K562 (cell line): ENCODE measurements around the gene WDR35. TPM values are rescaled to one million over a fixed set of nuclear protein-coding genes. Genes with fewer than 3 reads are reported as not detected.
A peak's percentile ranks its signal among the peaks of the same experiment; 100 is the strongest.

ENCODE experiments used
- CREB1 ChIP-seq, 2 experiments: sonication (generic) in 1 of 2; formaldehyde crosslinking in 1 of 2; IDR thresholded peaks; 2 replicates each; pipeline versions ENCODE4 v1.6.1 to v1.8.0; 2012 to 2022; ENCODE audit warnings: inconsistent platforms in 1 of 2, mild to moderate bottlenecking in 1 of 2, missing genetic modification reagents in 1 of 2, moderate library complexity in 1 of 2
- IRF2 ChIP-seq: sonication (generic); formaldehyde crosslinking; IDR thresholded peaks from 2 replicates; pipeline ENCODE4 v1.8.1; 2022; ENCODE audit warnings: mild to moderate bottlenecking, missing genetic modification reagents
- KDM4B ChIP-seq, 2 experiments: fragments of 450-650 bp in 1 of 2; sonication (generic) in 1 of 2; IDR thresholded peaks; 2 replicates each; pipeline ENCODE4 v1.6.1; 2016 to 2017; ENCODE audit warnings: borderline replicate concordance in 2 of 2, antibody characterized with exemption in 1 of 2, low read depth in 1 of 2, mild to moderate bottlenecking in 1 of 2
- MTF1 ChIP-seq: fragments of 250-450 bp; sonication (Bioruptor Pico); IDR thresholded peaks from 2 replicates; pipeline ENCODE4 v1.9.0; 2021; ENCODE audit warnings: moderate library complexity, mild to moderate bottlenecking, inconsistent platforms, borderline replicate concordance
- NFXL1 ChIP-seq: fragments of 450-650 bp; formaldehyde crosslinking; IDR thresholded peaks from 2 replicates; pipeline ENCODE4 v1.4.0; 2021; ENCODE audit warnings: mild to moderate bottlenecking
- SETDB1 ChIP-seq: IDR thresholded peaks from one replicate; pipeline ENCODE4 v1.6.1; 2012; ENCODE audit warnings: low read length, control low read depth, inconsistent platforms
- SOX6 ChIP-seq: fragments of 450-650 bp; IDR thresholded peaks from 2 replicates; pipeline ENCODE4 v1.6.1; 2014; ENCODE audit warnings: mild to moderate bottlenecking
- TAF1 ChIP-seq: IDR thresholded peaks from 2 replicates; pipeline ENCODE4 v1.6.1; 2011; ENCODE audit warnings: mild to moderate bottlenecking, low read length, moderate library complexity; ENCODE audit not compliant: insufficient read depth, control insufficient read depth, severe bottlenecking; ENCODE audit errors: extremely low read depth
- TCF7 ChIP-seq: sonication (generic); IDR thresholded peaks from 2 replicates; pipeline ENCODE4 v1.6.1; 2016; ENCODE audit warnings: antibody characterized with exemption, borderline replicate concordance
- TCFL5 ChIP-seq: fragments of 250-450 bp; sonication (Bioruptor Pico); conservative IDR thresholded peaks from 2 replicates; pipeline ENCODE4 v1.6.1; 2021; ENCODE audit warnings: mild to moderate bottlenecking, moderate library complexity, matching md5 sums
- ZNF232 ChIP-seq: sonication (generic); formaldehyde crosslinking; IDR thresholded peaks from 2 replicates; pipeline ENCODE4 v1.8.0; 2022; ENCODE audit warnings: mild to moderate bottlenecking, missing genetic modification reagents
- ZNF707 ChIP-seq: fragments of 250-450 bp; sonication (Bioruptor Pico); conservative IDR thresholded peaks from 2 replicates; pipeline ENCODE4 v1.8.0; 2022; ENCODE audit warnings: inconsistent platforms, mild to moderate bottlenecking, moderate library complexity
- ZNF780A ChIP-seq: fragments of 250-450 bp; sonication (Bioruptor Pico); IDR thresholded peaks from 2 replicates; pipeline ENCODE4 v1.5.0; 2021; ENCODE audit warnings: mild to moderate bottlenecking
- polyA plus RNA-seq, 8 experiments: library from polyadenylated mRNA; depleted of rRNA in 4 of 8; stranded (reverse) in 5 of 8; unstranded in 3 of 8; fragments of >200 nt; fragmentation: Nextera tagmentation in 2 of 8; fragmentation: Illumina TruSeq in 1 of 8; extraction: Ambion mirVana in 2 of 8; extraction: Trizol in 1 of 8; gene quantifications; 2 replicates each; pipeline versions ENCODE4 v1.2.1 to v1.2.3, GENCODE V29; 2011 to 2014; ENCODE audit warnings: inconsistent platforms in 1 of 8, missing spikeins in 1 of 8
- total RNA-seq, 7 experiments: library from RNA; depleted of rRNA in 6 of 7; stranded (reverse); fragments of >200 nt in 6 of 7; fragmentation: Illumina TruSeq in 2 of 7; extraction: Trizol in 2 of 7; gene quantifications; 2 replicates each; pipeline versions ENCODE4 v1.2.1 to v1.2.3, GENCODE V29; 2011 to 2021; ENCODE audit warnings: low replicate concordance in 1 of 7
- TF ChIP-seq, protein P1 (sequence below): fragments of 450-650 bp; IDR thresholded peaks from 2 replicates; pipeline ENCODE4 v1.6.1; 2017; ENCODE audit warnings: antibody characterized with exemption, mild to moderate bottlenecking
- TF ChIP-seq, protein P2 (sequence below): fragments of 250-450 bp; sonication (Bioruptor Pico); IDR thresholded peaks from 2 replicates; pipeline ENCODE4 v1.9.0; 2021; ENCODE audit warnings: mild to moderate bottlenecking
- TF ChIP-seq, protein P3 (sequence below): sonication (generic); formaldehyde crosslinking; IDR thresholded peaks from 2 replicates; pipeline ENCODE4 v1.8.0; 2022; ENCODE audit warnings: mild to moderate bottlenecking, missing genetic modification reagents
- TF ChIP-seq, protein P4 (sequence below), 2 experiments: fragments of 450-650 bp; IDR thresholded peaks; 2 replicates each; pipeline ENCODE4 v1.6.1; 2016
- TF ChIP-seq, protein P5 (sequence below): IDR thresholded peaks from 2 replicates; pipeline ENCODE4 v1.6.1; 2011; ENCODE audit warnings: borderline replicate concordance, low read depth, mild to moderate bottlenecking, moderate library complexity, low read length; ENCODE audit not compliant: insufficient read depth, poor library complexity, severe bottlenecking

Gene WDR35
- total and polyA plus RNA-seq, 9 of the 15 experiments (the other 6 are each of a cell fraction or from before 2014, with no cell fraction given) = 3.3 to 13.1 (median 8.0) TPM

DNA sequence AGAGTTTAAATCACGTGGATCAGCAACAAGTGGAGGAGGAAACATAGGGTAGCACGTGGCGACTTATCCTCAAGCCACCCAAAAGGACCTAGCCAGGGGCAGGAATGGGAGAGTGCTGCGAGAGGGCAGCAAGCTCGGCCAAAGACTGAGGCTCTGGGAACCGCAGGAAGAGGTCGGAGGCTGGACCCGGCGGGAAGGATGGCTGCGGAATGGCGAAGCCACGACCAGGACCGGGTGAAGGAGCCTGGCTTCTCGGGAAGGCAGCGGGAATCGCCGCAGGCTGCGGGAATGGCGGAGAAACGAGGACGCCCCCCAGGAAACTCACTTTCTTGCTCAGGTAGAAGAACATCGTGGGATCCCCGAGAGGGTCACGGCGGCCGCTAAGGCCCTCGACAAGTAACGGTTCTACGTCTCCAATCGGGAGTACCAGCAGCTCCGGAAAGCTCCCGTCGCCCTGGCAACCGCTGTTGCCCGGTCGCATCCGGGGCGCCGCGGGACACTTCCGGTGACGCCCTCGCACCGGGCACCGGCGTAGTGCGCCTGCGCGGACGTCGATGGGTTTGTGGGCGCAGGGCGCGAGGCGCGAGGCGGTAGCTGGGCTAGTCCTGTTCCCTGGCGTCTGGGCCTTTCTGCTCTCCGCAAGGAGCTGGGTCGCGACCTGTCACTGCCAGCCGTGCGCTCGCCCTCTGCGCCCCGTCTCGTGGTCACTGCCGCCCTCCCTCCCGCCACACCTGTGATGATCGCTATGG is at the start of gene WDR35 (continued):
- TF ChIP-seq, protein P1, sequence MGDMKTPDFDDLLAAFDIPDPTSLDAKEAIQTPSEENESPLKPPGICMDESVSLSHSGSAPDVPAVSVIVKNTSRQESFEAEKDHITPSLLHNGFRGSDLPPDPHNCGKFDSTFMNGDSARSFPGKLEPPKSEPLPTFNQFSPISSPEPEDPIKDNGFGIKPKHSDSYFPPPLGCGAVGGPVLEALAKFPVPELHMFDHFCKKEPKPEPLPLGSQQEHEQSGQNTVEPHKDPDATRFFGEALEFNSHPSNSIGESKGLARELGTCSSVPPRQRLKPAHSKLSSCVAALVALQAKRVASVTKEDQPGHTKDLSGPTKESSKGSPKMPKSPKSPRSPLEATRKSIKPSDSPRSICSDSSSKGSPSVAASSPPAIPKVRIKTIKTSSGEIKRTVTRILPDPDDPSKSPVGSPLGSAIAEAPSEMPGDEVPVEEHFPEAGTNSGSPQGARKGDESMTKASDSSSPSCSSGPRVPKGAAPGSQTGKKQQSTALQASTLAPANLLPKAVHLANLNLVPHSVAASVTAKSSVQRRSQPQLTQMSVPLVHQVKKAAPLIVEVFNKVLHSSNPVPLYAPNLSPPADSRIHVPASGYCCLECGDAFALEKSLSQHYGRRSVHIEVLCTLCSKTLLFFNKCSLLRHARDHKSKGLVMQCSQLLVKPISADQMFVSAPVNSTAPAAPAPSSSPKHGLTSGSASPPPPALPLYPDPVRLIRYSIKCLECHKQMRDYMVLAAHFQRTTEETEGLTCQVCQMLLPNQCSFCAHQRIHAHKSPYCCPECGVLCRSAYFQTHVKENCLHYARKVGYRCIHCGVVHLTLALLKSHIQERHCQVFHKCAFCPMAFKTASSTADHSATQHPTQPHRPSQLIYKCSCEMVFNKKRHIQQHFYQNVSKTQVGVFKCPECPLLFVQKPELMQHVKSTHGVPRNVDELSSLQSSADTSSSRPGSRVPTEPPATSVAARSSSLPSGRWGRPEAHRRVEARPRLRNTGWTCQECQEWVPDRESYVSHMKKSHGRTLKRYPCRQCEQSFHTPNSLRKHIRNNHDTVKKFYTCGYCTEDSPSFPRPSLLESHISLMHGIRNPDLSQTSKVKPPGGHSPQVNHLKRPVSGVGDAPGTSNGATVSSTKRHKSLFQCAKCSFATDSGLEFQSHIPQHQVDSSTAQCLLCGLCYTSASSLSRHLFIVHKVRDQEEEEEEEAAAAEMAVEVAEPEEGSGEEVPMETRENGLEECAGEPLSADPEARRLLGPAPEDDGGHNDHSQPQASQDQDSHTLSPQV = no peak
- TF ChIP-seq CREB1 (IDR thresholded peaks at IDR 0.05) (no peak), CREB1 (CRISPR knock-in tag; IDR thresholded peaks at IDR 0.05) (peak; percentile 29; the same call in 1 of the 2 replicates), ZNF707 (CRISPR knock-in tag) (no peak), TCF7 (no peak), IRF2 (no peak), SETDB1 (no peak), ZNF780A (CRISPR knock-in tag) (no peak), KDM4B (IDR thresholded peaks at IDR 0.05; ENCODE audit: borderline replicate concordance in 2 of 2, low read depth in 1 of 2) (no peak), SOX6 (no peak), TCFL5 (no peak), MTF1 (CRISPR knock-in tag) (no peak), TAF1 (no peak), ZNF232 (no peak), NFXL1 (CRISPR knock-in tag) (no peak)
- TF ChIP-seq, protein P2, sequence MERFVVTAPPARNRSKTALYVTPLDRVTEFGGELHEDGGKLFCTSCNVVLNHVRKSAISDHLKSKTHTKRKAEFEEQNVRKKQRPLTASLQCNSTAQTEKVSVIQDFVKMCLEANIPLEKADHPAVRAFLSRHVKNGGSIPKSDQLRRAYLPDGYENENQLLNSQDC (CRISPR knock-in tag) = no peak
- TF ChIP-seq, protein P3, sequence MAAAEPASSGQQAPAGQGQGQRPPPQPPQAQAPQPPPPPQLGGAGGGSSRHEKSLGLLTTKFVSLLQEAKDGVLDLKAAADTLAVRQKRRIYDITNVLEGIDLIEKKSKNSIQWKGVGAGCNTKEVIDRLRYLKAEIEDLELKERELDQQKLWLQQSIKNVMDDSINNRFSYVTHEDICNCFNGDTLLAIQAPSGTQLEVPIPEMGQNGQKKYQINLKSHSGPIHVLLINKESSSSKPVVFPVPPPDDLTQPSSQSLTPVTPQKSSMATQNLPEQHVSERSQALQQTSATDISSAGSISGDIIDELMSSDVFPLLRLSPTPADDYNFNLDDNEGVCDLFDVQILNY (CRISPR knock-in tag) = 0 out of 2 replicates have a peak, but pooled peaks have one; percentile 43
- TF ChIP-seq, protein P4, sequence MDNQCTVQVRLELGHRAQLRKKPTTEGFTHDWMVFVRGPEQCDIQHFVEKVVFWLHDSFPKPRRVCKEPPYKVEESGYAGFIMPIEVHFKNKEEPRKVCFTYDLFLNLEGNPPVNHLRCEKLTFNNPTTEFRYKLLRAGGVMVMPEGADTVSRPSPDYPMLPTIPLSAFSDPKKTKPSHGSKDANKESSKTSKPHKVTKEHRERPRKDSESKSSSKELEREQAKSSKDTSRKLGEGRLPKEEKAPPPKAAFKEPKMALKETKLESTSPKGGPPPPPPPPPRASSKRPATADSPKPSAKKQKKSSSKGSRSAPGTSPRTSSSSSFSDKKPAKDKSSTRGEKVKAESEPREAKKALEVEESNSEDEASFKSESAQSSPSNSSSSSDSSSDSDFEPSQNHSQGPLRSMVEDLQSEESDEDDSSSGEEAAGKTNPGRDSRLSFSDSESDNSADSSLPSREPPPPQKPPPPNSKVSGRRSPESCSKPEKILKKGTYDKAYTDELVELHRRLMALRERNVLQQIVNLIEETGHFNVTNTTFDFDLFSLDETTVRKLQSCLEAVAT (IDR thresholded peaks at IDR 0.05) = peak in 1 of 2 experiments; percentile 96; a peak in 2 of 4 replicates
- TF ChIP-seq, protein P5, sequence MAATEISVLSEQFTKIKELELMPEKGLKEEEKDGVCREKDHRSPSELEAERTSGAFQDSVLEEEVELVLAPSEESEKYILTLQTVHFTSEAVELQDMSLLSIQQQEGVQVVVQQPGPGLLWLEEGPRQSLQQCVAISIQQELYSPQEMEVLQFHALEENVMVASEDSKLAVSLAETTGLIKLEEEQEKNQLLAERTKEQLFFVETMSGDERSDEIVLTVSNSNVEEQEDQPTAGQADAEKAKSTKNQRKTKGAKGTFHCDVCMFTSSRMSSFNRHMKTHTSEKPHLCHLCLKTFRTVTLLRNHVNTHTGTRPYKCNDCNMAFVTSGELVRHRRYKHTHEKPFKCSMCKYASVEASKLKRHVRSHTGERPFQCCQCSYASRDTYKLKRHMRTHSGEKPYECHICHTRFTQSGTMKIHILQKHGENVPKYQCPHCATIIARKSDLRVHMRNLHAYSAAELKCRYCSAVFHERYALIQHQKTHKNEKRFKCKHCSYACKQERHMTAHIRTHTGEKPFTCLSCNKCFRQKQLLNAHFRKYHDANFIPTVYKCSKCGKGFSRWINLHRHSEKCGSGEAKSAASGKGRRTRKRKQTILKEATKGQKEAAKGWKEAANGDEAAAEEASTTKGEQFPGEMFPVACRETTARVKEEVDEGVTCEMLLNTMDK = no peak
